Ishikawa (cell line): ENCODE data around the gene BRAT1.

ENCODE experiments used
- CREB1 ChIP-seq: IDR thresholded peaks from 2 replicates; pipeline ENCODE4 v1.6.1; 2012; ENCODE audit warnings: low read depth
- RAD21 ChIP-seq: IDR thresholded peaks from 2 replicates; pipeline ENCODE4 v1.6.1; 2012; ENCODE audit warnings: low read depth
- TAF1 ChIP-seq: IDR thresholded peaks from 2 replicates; pipeline ENCODE4 v1.6.1; 2012; ENCODE audit warnings: low read depth, mild to moderate bottlenecking

- TF ChIP-seq RAD21 = no peak
- no peak for TF ChIP-seq TAF1
- TF ChIP-seq CREB1 = no peak
Measured at GRCh38 chr7:2488681-2489080, 66.6 kb downstream of the BRAT1 start.
